ENCODE results near the gene SPINDOC.

Gene SPINDOC

DNA sequence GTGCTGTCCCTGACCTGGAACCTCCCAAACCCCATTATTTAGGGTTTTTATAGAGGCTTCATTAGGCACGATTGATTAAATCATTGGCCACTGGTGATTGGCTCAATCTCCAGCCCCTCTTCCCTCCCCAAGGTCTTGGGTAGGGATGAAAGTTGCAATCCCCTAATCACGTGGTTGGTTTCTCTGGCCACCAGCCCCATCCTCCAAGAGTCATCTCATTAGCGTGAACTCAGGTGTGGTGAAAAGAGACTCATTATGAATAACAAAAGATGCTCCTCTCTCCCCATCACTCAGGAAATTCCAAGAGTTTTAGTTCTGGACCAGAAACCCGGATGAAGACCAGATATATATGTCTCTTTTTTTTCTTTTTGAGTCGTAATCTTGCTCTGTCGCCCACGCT, 18.1 kb downstream of the SPINDOC start:
- H3K27ac ChIP-seq = no peak overlapping the region
- no peak for TF ChIP-seq CTCF (IDR thresholded peaks at IDR 0.05)
- no peaks in the 10 kb centered on the region for H3K9me3 ChIP-seq
- H3K27me3 ChIP-seq = no peaks in the 10 kb centered on the region
- H3K4me1 ChIP-seq (ENCODE audit: control insufficient read depth in 1 of 2, insufficient read depth in 1 of 2, low read depth in 1 of 2, low read length in 1 of 2) = peaks cover 4% of the 10 kb centered on the region in 2 experiments
- H3K4me3 ChIP-seq (ENCODE audit: low read depth in 1 of 2, low read length in 1 of 2) = no peak overlapping the region
- peaks cover 6% of the 10 kb centered on the region for H3K36me3 ChIP-seq

GRCh38 chr11:63832336-63832735, 19.1 kb downstream of the SPINDOC start:
- H3K9me3 ChIP-seq = no peaks in the 10 kb centered on the region
- H3K36me3 ChIP-seq = peaks cover 6% of the 10 kb centered on the region
- H3K27me3 ChIP-seq = no peaks in the 10 kb centered on the region
- no peak for TF ChIP-seq CTCF (IDR thresholded peaks at IDR 0.05)
- H3K27ac ChIP-seq = no peak overlapping the region
- H3K4me1 ChIP-seq (ENCODE audit: control insufficient read depth in 1 of 2, insufficient read depth in 1 of 2, low read depth in 1 of 2, low read length in 1 of 2) = peaks cover 7 to 11% of the 10 kb centered on the region in 2 experiments
- H3K4me3 ChIP-seq (ENCODE audit: low read depth in 1 of 2, low read length in 1 of 2) = no peak overlapping the region

GRCh38 chr11:63833048-63833447, 19.8 kb downstream of the SPINDOC start:
- no peak for TF ChIP-seq CTCF (IDR thresholded peaks at IDR 0.05)
- Histone ChIP-seq H3K27ac (no peak overlapping the region), H3K4me1 (ENCODE audit: control insufficient read depth in 1 of 2, insufficient read depth in 1 of 2, low read depth in 1 of 2, low read length in 1 of 2) (peaks cover 14 to 18% of the 10 kb centered on the region in 2 experiments), H3K9me3 (no peaks in the 10 kb centered on the region), H3K27me3 (no peaks in the 10 kb centered on the region), H3K4me3 (ENCODE audit: low read depth in 1 of 2, low read length in 1 of 2) (no peak overlapping the region), H3K36me3 (peaks cover 6% of the 10 kb centered on the region)

- no peaks in the 10 kb centered on the region for H3K36me3 ChIP-seq
- H3K9me3 ChIP-seq = no peaks in the 10 kb centered on the region
- no peak overlapping the region for H3K27ac ChIP-seq
- H3K4me1 ChIP-seq (ENCODE audit: control insufficient read depth in 1 of 2, insufficient read depth in 1 of 2, low read depth in 1 of 2, low read length in 1 of 2) = peaks cover 19 to 23% of the 10 kb centered on the region in 2 experiments
- no peak overlapping the region for H3K4me3 ChIP-seq (ENCODE audit: low read depth in 1 of 2, low read length in 1 of 2)
- no peak for TF ChIP-seq CTCF (IDR thresholded peaks at IDR 0.05)
- H3K27me3 ChIP-seq = no peaks in the 10 kb centered on the region
These were observed 21.4 kb downstream of the SPINDOC start for GRCh38 chr11:63834535-63835157.

DNA sequence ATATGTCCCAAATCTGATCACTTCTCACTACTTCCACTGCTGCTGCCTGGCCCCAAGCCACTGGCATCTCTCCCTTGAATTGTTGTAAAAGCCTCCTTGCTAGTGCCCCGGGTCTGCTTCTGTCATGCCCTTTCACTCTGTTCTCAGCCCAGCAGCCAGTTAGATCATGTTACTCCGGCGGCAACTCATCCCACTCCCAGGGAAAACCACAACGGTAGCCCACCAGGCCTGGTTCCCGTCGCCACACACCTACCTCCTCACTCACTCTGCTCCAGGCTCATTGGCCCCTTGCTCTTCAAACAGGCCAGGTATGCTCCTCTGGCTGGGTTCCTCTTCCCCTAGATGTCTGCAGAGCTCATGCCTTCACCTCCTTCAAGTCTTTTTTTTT, 21.9 kb downstream of the SPINDOC start:
- no peaks in the 10 kb centered on the region for H3K36me3 ChIP-seq
- no peaks in the 10 kb centered on the region for H3K27me3 ChIP-seq
- H3K4me1 ChIP-seq (ENCODE audit: control insufficient read depth in 1 of 2, insufficient read depth in 1 of 2, low read depth in 1 of 2, low read length in 1 of 2) = peaks cover 23% of the 10 kb centered on the region in 2 experiments
- no peak overlapping the region for H3K27ac ChIP-seq
- no peak overlapping the region for H3K4me3 ChIP-seq (ENCODE audit: low read depth in 1 of 2, low read length in 1 of 2)
- no peaks in the 10 kb centered on the region for H3K9me3 ChIP-seq
- TF ChIP-seq CTCF (IDR thresholded peaks at IDR 0.05) = no peak
